DMS 273 (cell line): ENCODE results near the gene PSMG3.

Experiments
- DNase-seq: peaks from one replicate; lab custom pipeline; 2025; ENCODE audit not compliant: unreplicated experiment; lab: John Stamatoyannopoulos, UW

PSMG3 gene

DNA sequence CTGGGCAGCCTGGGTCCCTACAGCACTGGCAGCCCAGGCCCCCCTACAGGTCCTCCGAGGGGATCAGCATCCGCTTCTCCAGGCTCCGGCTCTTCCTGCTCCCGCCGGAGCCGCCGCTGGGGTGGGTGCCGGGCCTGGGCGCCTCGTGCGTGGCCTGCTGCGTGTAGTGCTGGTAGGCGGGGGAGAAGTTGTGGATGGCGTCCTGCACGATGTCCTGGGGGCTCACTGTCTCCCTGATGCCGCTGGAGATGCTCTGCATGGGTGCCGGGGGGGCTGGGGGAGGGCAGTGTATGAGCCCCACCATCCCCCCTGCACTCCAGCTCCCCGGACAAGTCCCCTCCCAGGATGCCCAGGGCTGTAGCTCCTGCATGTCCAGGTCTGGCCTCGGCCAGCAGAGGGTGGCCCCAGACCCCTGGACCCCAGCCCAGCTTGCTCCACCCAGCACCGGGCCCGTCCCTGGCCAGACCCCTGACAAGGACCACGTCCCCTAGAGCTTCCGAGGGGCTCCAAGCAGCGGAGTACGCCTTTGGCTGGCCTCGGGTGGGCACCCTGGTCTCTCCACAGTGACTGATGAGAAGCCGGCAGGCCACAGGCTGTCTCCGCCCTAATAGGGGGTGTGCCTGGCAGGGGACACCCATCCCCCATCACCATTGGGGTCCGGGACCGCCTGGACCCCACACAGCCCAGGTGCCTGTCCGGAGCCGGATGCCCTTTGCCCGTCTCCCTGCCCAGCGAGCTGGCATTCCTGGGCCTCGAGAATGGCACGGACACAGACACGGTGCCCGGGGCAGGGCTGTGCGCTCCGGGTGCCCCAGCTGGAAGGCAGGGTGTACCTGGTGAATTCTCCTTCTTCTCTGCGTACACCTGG lies 22.7 kb downstream of the PSMG3 start:
- no peak for DNase-seq

DNA sequence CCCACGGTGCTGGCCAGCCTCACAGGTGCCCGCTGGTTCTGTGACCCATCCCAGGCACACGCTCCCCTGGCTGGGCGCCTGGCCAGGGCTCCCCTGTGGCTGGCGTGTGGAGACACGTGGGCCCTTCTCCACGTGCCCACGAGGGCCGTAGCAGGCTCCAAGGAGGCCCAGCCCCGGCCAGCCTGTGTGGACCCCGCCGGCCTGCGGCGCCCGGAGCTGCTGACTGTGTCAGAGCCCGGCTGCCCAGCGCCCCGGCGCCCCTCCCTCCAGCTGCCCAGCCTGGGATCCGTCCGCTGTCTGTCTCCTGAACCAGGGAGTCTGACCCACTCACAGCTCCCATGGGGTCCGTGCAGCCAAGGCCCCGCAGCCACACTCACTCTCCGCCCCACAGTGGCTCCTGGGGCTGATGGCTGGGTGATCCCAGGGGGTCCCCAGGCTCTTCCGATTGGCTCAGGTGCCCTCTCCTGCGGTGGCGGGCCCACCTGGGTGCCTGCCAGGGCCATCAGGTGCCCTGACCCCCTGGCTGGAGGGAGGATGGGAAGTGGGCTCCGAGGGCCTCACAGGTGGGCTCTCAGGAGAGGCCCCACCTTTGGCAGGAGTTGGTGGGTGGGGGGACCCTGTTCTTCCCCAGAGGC lies 23.4 kb downstream of the PSMG3 start:
- DNase-seq = no peak

DNA sequence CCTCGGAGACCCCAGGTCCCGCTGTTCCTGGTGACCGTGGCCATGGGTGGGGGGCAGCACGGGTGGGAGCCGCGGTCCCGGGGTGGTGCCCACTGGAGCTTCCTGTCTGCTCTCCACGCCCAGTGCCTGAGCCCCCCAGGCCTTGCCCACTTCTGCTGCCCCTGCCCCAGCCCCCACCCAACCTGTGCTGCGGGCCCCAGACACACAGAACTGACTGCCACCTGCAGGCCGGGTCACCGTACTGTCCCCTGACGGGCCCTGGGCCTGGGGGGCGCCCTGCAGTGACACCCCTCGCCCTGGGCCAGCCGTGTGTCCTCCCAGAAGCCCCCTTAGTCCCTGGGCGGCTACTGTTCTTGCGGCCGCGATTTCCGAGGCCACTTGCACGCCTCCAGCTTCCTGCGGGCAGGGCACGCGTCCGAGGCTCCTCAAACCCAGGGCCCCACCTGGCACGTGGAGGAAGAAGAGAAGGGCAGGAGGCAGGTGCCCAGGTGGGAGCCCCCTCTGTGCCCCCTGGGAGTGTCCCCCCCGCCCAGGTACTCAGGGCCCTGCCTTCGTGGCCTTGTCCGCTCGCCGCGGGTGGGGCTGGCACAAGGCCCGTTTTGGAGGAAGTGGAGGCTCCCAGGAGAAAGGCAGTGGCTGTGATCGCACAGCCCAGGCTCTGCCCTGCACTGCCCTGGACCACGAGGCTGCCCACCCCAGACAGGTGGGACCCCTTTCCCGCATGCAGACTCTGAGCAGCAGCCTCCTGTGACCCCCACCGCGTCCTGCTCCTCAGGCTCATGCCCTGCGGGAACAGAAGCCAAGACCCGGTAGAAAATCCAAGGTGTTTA lies 24.2 kb downstream of the PSMG3 start:
- DNase-seq = no peak

GRCh38 chr7:1544896-1545416 lies 24.9 kb downstream of the PSMG3 start:
- DNase-seq = no peak

DNA sequence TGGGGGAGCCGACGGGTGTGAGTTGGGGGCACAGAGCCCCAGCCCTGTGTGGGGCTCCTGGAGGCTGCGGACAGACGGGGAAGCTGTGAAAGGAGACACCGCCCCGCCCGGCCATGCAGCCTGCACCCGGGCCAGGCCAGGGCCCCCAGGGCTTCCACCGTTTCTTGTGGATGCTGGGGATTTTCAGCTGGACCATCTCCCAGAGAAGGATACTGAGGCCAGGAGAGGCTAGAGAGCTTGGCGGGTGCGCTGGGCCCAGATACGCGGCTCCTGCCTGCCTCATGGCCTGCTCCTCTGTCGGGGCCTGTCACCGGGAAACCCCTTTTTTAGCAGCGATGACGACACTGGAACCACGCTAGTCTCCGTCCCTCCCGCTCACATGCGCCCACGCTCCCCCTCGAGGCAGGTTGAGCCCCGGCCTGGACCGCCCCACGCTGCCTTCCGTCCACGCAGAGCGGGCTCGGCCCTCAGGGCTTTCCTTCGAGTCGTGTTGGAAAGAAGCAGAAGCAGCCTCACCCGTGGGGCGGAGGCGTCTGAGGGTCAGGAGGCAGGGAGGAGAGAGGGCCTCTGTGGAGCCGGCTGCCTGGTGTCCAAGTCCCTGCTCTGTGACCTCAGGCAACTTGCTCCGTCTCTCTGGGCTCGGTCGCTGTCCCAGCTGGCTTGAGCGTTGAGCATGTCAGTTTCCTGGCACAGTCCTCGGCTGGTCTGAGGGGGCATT lies 25.5 kb downstream of the PSMG3 start:
- DNase-seq = no peak

DNA sequence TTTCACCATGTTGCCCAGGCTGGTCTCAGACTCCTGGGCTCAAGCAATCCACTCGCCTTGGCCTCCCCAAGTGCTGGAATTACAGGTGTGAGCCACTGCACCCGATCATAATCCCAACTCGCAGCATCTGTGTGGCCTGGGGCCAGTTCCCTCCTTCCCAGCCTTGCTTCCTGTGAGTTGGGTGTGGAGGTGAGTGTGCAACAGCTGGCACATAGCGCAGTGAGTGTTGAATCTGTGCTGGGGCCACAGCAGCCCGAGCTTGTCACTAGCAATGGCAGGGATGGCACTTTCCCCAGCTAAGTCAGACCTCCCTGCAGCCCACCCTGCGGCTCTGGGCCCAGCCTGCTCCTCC lies 26.0 kb downstream of the PSMG3 start:
- no peak for DNase-seq

- DNase-seq = no peak
Measured at GRCh38 chr7:1542841-1543747, 26.7 kb downstream of the PSMG3 start.

GRCh38 chr7:1542329-1542728 lies 27.5 kb downstream of the PSMG3 start:
- no peak for DNase-seq

DNA sequence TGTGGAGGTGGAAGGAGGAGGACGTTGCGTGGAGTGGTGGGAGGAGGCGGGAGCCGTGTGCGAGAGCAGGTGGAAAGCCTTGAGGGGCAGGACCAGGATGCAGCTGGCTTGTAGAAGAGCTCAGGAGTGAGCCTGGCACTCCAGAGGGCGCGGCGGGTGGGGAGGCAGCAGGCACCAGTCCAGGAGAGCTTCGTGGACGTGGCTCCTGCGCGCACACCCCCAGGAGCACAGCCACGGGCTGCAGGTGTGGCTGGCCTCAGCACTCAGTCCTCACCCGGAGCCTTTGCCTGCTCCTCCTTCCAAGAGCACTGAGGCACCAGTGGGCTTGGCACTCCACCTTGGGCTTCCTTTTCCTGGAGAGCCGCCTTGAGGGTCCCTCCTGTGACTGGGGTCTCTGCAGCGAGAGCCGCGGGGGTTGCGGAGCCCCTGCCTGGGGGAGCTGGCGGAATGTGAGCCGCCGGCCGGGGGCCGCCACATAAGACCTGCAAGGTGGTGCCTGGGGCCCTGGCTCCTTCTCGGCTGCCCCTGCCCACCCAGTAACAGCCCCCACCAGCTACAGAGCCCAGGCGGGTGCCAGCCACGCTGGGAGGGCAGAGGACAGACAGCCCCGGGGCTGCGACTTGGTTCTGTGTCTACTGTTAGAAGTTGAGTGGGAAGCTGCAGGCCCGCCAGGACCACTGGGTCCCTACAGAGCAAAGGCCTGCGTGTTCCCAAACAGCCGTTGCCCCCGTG lies 28.2 kb downstream of the PSMG3 start:
- no peak for DNase-seq

DNA sequence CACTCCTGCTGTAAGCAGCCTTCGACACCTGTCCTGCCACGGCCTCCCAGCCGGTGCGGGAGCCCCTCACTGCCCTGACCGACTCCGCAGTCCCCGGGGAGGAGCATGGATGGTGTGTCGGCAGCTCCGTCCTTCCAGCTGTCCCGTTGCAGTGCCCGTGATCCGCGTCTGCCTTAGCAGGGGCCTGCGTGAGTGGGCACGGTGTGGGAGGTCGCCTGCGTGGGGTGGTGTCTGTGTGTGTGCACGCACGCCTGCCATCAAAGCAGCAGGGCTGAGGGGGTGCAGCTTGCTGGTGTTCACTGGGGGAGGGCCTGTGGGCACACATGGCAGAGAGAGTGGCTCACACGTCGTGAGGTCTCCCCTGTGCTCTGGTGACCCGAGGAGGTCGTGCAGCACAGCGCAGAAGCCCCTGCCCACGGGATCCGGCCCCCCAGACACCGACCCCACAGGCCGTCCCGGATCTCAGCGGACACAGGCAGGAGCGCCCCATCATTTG lies 29.0 kb downstream of the PSMG3 start:
- DNase-seq = no peak

- DNase-seq = no peak
Measured at GRCh38 chr7:1539882-1540775, 29.7 kb downstream of the PSMG3 start.

DNA sequence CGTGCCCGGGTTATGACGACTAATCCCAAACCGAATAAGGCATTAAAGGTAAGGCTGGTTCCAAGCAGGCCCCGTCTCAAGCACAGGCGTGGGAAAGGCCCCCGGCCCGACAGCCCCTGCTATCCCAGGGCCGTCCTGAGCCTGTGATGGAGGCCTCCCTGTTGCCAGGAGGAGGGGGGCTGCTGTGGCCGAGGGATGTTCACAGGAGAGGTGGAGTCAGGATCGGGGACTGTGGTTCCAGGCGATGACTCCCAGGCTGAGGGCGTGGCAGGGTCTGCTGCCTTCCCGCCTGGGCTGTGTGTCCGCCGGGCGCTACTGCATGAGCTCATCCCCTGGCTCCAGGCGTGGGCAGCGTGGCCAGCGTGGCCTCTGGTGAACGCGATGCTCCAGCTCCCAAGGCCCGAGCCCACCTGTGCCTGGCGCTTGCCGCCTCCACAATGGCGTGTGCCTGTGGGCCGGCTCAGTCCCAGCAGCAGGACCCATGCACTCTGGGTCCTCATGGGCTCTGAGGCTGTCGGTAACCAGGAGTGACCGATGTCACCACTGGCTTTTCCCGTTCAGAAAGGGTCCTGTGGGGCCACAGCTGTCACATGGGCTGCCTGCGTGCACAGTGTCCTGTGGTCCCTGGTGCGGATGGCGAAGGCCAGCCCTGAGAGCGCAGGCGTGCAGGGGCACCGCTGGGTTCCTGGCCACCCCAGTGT lies 30.5 kb downstream of the PSMG3 start:
- no peak for DNase-seq

DNA sequence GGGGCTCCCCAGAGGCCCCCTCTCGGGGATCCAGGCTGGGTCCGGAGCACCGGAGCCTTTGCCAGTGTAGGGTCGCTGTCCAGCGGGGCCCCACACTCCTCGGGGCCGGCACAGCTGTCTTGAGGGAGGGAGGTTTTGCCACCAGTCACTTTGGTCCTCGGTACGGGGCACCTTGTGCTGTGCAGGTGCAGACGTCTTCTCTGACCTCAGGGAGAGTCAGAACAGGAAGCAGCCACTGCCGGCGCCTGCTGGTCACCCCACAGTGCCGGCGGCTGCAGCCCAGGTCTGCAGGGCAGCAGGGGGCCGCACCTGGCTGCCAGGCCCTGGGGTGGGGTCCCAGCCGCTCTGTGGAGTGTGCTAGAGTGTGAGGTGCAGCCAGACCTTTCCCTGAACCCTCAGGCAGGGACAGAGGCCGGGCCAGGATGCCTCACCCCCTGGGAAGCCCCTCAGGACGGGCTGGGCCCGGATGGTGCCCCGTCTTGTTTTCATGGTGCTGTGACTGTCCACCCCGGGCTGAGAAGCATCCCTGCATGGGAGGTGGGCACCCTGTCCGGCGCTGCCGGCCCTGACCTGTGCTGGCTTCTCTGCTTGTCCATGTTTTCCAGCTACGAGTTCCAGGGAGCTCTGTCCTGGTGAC lies 31.2 kb downstream of the PSMG3 start:
- no peak for DNase-seq

DNA sequence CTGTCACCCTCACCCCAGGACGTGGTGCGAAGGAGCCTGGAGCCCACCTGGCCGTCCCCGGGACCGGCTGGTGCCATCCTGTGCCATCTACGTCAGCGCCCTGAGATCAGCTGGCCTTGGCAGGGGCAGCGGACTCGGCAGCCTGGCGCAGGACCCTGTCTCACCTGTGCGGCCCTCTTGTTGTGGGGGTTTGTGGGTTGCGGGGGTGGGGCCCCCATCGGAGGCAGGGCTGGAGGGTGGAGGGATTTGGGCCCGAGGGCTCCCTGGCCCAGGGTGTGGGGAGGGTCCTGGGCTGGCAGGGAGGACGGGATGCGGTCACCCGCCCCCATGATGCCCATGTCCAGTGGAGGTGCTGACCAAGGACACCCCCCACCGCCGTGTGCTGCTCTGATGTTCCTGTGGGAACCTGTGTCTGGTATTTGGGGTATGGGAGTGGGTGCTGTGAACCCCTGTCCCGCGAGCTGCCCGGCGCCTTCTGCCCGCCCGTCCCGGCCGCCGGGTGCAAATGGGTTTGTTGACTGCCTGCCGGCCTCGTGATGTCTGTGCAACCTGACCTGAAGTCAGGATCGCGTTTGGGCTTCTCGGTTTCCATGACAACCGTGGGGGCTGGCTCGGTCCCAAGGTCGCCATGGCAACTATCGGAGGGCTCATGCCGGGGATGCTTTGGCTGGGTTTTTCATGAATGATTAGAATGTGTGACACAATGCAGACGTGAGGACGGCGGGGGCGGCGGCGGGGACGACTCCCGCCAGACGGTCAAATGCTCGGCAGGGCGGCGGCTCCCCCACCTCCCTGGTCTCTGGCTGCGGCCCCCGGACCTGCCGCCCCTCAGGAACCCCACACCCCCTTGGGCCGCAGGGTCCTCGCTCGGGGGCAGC lies 32.1 kb downstream of the PSMG3 start:
- DNase-seq = peak; percentile 86

DNA sequence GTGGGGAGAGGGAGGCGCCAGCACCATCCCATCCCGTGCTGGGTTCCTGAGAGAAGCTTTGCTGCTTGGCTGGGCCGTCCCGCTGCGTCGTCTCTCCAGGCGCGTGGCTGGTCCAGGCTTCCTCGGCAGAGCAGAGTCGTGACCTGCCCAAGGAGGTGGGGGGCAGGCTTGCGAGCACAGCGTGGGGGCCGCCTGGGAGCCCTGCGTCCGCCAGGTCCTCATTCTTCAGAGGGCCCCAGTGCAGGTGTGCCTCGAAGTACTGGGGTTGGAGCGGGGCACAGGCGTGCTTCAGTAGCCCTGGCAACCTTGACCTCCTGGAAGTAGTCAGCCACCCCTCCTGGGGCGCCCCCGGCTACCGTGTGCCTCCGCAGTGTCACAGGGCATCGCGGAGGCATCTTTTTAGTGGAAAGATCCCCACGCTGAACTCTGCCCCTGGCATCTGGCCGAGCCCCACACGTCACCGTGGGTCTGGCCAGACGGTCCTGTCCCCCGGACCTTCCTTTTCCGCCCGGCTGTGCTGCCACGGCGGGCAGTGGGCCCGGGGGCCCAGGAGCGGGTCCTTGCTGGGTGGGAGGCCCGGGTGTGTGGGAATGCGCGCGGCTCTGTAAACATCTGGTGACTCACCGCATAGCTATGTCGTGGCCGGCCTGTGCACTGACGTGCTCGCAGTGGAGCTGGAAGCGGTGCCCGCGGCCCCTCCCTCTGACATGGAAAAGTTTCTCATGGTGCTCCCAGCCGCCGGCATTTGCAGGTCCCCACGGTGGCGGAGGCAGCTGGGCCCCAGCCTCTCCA lies 32.9 kb downstream of the PSMG3 start:
- DNase-seq = peak; percentile 88
